CD14-positive monocyte (primary cell): Measurements from ENCODE around the gene NEDD4L. TPM values are rescaled to one million over a fixed set of nuclear protein-coding genes. Genes with fewer than 3 reads are reported as not detected.

ENCODE experiments used
- DNase-seq, 3 donors: peaks; one replicate each; pipeline ENCODE4 v3.0.0-alpha.2; 2011 to 2022
- H2AFZ ChIP-seq: 2 replicates; pipeline ENCODE4 v1.6.0; 2012; ENCODE audit warnings: mild to moderate bottlenecking, low read depth, low read length, inconsistent platforms; ENCODE audit not compliant: insufficient read depth, poor library complexity, severe bottlenecking
- H3K27ac ChIP-seq, 2 donors: 1 replicate in 1 of 2; 2 replicates in 1 of 2; pipeline ENCODE4 v1.5.1; 2012 to 2013; ENCODE audit warnings: low read length in 2 of 2, control low read depth in 1 of 2, inconsistent platforms in 1 of 2, low read depth in 1 of 2, mild to moderate bottlenecking in 1 of 2
- H3K27me3 ChIP-seq, 2 donors: one replicate each; pipeline versions ENCODE4 v1.6.0 to v1.6.1; 2011 to 2013; ENCODE audit warnings: low read length in 2 of 2; ENCODE audit not compliant: control insufficient read depth in 2 of 2, insufficient read depth in 2 of 2
- H3K36me3 ChIP-seq, 2 donors: replicated peaks in 1 of 2; 1 replicate in 1 of 2; 2 replicates in 1 of 2; pipeline versions ENCODE4 v1.5.1 to v1.6.1; 2012 to 2013; ENCODE audit warnings: low read length in 2 of 2, control low read depth in 1 of 2, inconsistent platforms in 1 of 2, mild to moderate bottlenecking in 1 of 2; ENCODE audit not compliant: insufficient read depth in 2 of 2, control insufficient read depth in 1 of 2
- H3K4me1 ChIP-seq, 2 donors: 1 replicate in 1 of 2; 2 replicates in 1 of 2; pipeline versions ENCODE4 v1.5.1 to v1.6.1; 2012 to 2013; ENCODE audit warnings: low read length in 2 of 2, control low read depth in 1 of 2, inconsistent platforms in 1 of 2, mild to moderate bottlenecking in 1 of 2, moderate library complexity in 1 of 2; ENCODE audit not compliant: insufficient read depth in 2 of 2, control insufficient read depth in 1 of 2
- H3K4me2 ChIP-seq: replicated peaks from 2 replicates; pipeline ENCODE3; 2012; ENCODE audit warnings: low read length, moderate library complexity, mild to moderate bottlenecking; ENCODE audit not compliant: poor library complexity, severe bottlenecking; ENCODE audit errors: extremely low read depth
- H3K4me3 ChIP-seq, 3 experiments: fragments of 200-600 bp in 1 of 3; sonication (generic) in 1 of 3; replicated peaks in 1 of 3; 1 replicate in 2 of 3; 2 replicates in 1 of 3; pipeline ENCODE4 v1.5.1; 2011 to 2013; ENCODE audit warnings: low read length in 3 of 3, mild to moderate bottlenecking in 3 of 3, control low read depth in 2 of 3, low read depth in 2 of 3, inconsistent platforms in 1 of 3, moderate library complexity in 1 of 3
- H3K79me2 ChIP-seq: 2 replicates; pipeline ENCODE4 v1.6.0; 2012; ENCODE audit warnings: mild to moderate bottlenecking, control low read depth, inconsistent platforms, low read length, moderate library complexity; ENCODE audit not compliant: insufficient read depth
- H3K9ac ChIP-seq: 2 replicates; pipeline ENCODE4 v1.6.0; 2017; ENCODE audit warnings: low read length, mild to moderate bottlenecking; ENCODE audit not compliant: insufficient read depth, poor library complexity, severe bottlenecking
- H3K9me3 ChIP-seq, 2 donors: replicated peaks in 1 of 2; 1 replicate in 1 of 2; 2 replicates in 1 of 2; pipeline versions ENCODE4 v1.5.1 to v1.6.1; 2012 to 2013; ENCODE audit warnings: low read length in 2 of 2, control low read depth in 1 of 2; ENCODE audit not compliant: control insufficient read depth in 1 of 2, insufficient read depth in 1 of 2
- H4K20me1 ChIP-seq: 2 replicates; pipeline ENCODE4 v1.6.0; 2012; ENCODE audit warnings: mild to moderate bottlenecking, low read length, control low read depth, moderate library complexity; ENCODE audit not compliant: insufficient read depth
- H3K27ac Mint-ChIP-seq, 7 donors: one replicate each; pipeline ENCODE4 v1.8.0; 2020; ENCODE audit warnings: mild to moderate bottlenecking in 7 of 7, mixed read lengths in 7 of 7, moderate library complexity in 6 of 7, inconsistent platforms in 2 of 7
- H3K27me3 Mint-ChIP-seq, 3 donors: one replicate each; pipeline ENCODE4 v1.8.0; 2021 to 2022; ENCODE audit warnings: low read depth in 3 of 3, mild to moderate bottlenecking in 3 of 3, mixed read lengths in 3 of 3, moderate library complexity in 3 of 3, inconsistent platforms in 1 of 3
- H3K36me3 Mint-ChIP-seq, 2 donors: one replicate each; pipeline ENCODE4 v1.8.0; 2020; ENCODE audit warnings: mixed read lengths in 2 of 2, inconsistent platforms in 1 of 2, mild to moderate bottlenecking in 1 of 2
- H3K4me1 Mint-ChIP-seq: one replicate; pipeline ENCODE4 v1.8.0; 2020; ENCODE audit warnings: mild to moderate bottlenecking, mixed read lengths
- H3K4me3 Mint-ChIP-seq, 2 donors: one replicate each; pipeline ENCODE4 v1.8.0; 2020; ENCODE audit warnings: mild to moderate bottlenecking in 2 of 2, mixed read lengths in 2 of 2, moderate library complexity in 1 of 2
- H3K9me3 Mint-ChIP-seq, 7 donors: one replicate each; pipeline ENCODE4 v1.8.0; 2020 to 2022; ENCODE audit warnings: mixed read lengths in 7 of 7, mild to moderate bottlenecking in 6 of 7, moderate library complexity in 6 of 7, inconsistent platforms in 2 of 7
- CTCF ChIP-seq: fragments of 200-600 bp; IDR thresholded peaks from one replicate; pipeline ENCODE4 v1.8.0; 2022; ENCODE audit warnings: antibody characterized with exemption, mild to moderate bottlenecking
- WGBS: methylation state at CpG from one replicate; pipeline ENCODE4 v1.1.5; 2013; ENCODE audit warnings: missing lambda C conversion rate; ENCODE audit not compliant: insufficient coverage; 5-methylcytosine and 5-hydroxymethylcytosine counted together
- intact Hi-C, 2 donors: fragments of 100-400 bp; cut with micrococcal nuclease; formaldehyde crosslinking; loops; one replicate each; pipeline versions ENCODE4 v1.15.0 to v1.15.1; 2023
- polyA plus RNA-seq, 3 donors: library from polyadenylated mRNA; depleted of rRNA in 1 of 3; unstranded in 2 of 3; stranded (reverse) in 1 of 3; fragments of 300-500 nt in 2 of 3; fragments of >200 nt in 1 of 3; fragmentation: Illumina TruSeq in 2 of 3; gene quantifications; 1 replicate in 2 of 3; 2 replicates in 1 of 3; pipeline ENCODE4 v1.2.3, GENCODE V29; 2012 to 2021

The NEDD4L gene
- polyA plus RNA-seq, 3 donors = 2.5 to 5.2 (median 4.5) TPM

- H3K27ac Mint-ChIP-seq = no peak overlapping the region
- H3K4me1 Mint-ChIP-seq = peaks cover 3% of the 10 kb centered on the region
- no peaks in the 10 kb centered on the region for H3K9me3 Mint-ChIP-seq
- WGBS = no CpG with 5 or more reads among the region's 3 CpGs
- no peak overlapping the region for H3K4me3 ChIP-seq
- intact Hi-C loops = no loop called here
- H2AFZ ChIP-seq = no peak overlapping the region
- no peaks in the 10 kb centered on the region for H3K27me3 ChIP-seq
- H3K4me3 Mint-ChIP-seq = no peak overlapping the region
- H3K9me3 ChIP-seq = no peaks in the 10 kb centered on the region
- no peaks in the 10 kb centered on the region for H3K36me3 ChIP-seq
- no peak overlapping the region for H3K27ac ChIP-seq
- H3K9ac ChIP-seq = no peak overlapping the region
- no peak for TF ChIP-seq CTCF
- no peaks in the 10 kb centered on the region for H3K79me2 ChIP-seq
- no peak for DNase-seq
- no peaks in the 10 kb centered on the region for H4K20me1 ChIP-seq
- H3K4me2 ChIP-seq = no peak overlapping the region
- no peaks in the 10 kb centered on the region for H3K4me1 ChIP-seq
- no peaks in the 10 kb centered on the region for H3K36me3 Mint-ChIP-seq
- peaks cover 3% of the 10 kb centered on the region in 3 donors for H3K27me3 Mint-ChIP-seq
These were observed 117.6 kb downstream of the NEDD4L start for GRCh38 chr18:58161659-58162058.

GRCh38 chr18:58162127-58162526 is 118.1 kb downstream of the NEDD4L start:
- Histone ChIP-seq H3K27ac (no peak overlapping the region), H3K4me3 (no peak overlapping the region), H3K4me2 (no peak overlapping the region), H3K9me3 (no peaks in the 10 kb centered on the region), H3K79me2 (no peaks in the 10 kb centered on the region), H3K36me3 (no peaks in the 10 kb centered on the region), H4K20me1 (no peaks in the 10 kb centered on the region), H3K27me3 (no peaks in the 10 kb centered on the region), H2AFZ (no peak overlapping the region), H3K9ac (no peak overlapping the region), H3K4me1 (no peaks in the 10 kb centered on the region)
- no peaks in the 10 kb centered on the region for H3K9me3 Mint-ChIP-seq
- H3K4me3 Mint-ChIP-seq = no peak overlapping the region
- no peak for TF ChIP-seq CTCF
- DNase-seq = no peak
- intact Hi-C loops = no loop called here
- H3K36me3 Mint-ChIP-seq = no peaks in the 10 kb centered on the region
- 90% methylated on average over 5 of the region's 6 CpGs for WGBS
- peak overlapping the region in 2 of 7 donors; percentile 17 to 37 for H3K27ac Mint-ChIP-seq
- peaks cover 3% of the 10 kb centered on the region for H3K4me1 Mint-ChIP-seq
- peaks cover 2 to 3% (median 3%) of the 10 kb centered on the region in 3 donors for H3K27me3 Mint-ChIP-seq
